A549 treated with Hydrocortisone at 1 μM for 4 hours (cell line): Measurements from ENCODE around the gene ITPA. TPM values are rescaled to one million over a fixed set of nuclear protein-coding genes. Genes with fewer than 3 reads are reported as not detected.

ENCODE experiments used
- total RNA-seq: library from RNA; stranded (reverse); fragments of 200-300 nt; extraction: Qiagen RNA extraction; gene quantifications from 5 replicates; pipeline ENCODE4 v1.2.3, GENCODE V29; 2022

The ITPA gene
- 129 to 141 TPM (median 133 TPM) in 5 replicates for total RNA-seq

DNA sequence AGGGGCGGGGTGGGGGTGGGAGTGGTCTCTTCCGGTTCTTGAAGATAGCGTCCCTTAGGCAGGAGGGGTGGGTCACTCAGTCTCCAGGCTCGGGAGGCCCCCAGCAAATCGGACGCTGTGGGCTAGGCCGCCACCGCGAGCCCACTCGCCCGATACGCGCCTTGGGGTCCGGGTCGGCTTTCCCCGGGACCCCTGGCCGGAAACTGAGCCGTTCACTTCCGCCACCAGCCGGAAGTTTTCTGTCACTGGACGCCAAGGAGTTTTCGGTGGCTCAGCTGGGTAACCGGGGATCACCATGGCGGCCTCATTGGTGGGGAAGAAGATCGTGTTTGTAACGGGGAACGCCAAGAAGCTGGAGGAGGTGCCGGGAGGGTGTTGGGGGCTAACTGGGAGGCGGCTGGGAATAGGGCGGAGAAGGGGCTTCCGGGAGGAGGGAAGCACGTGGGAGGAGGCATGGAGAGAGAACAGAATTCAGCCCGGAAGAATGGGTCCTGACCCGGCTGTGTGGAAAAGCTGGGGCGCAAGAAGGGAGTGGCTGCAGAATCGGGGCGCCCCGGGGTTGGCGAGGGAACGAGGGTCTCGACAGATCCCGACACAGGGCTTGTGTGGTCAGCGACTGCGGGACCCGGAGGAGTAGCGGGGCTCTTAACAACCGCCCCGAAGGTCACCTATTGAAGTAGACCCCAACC is at the start of gene ITPA:
ITPA (plus strand) TSS at position 242 of the 689 bp plus-strand sequence; CDS start at position 296, 54 bp downstream.

DNA sequence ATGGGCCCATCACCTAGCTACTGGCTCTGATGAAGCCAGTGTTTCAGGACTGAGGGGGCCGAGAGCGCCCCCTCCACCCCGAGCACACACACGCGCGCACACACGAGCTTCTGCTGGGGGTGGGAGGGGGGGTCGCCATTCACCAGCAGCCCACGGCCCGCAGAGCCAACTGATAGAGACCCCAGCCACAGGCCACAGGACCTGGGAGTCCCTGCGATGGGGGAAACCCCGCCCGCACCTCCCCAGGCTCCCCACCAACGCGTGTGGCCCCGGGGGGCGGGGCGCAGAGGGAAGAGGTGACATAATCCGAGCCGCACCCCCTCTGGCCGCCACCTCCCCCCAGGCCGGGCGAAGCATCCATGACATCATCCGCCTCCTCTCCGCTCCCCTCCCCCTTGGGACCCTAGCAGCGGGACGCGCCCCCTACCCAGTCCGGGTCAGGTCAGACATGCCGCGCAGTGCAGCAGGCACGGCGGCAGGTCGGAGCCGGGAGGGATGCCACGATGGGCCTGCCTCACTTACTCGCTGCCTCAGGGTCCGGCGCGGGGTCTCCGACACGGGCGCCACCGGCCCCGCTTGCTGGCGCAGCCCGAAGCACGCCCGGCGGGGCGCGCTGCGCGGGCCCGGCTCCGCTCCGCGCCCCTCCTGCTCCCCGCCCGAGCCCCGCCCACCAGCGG is 36.2 kb upstream of the ITPA start, which contains the start of gene LZTS3:
LZTS3 (minus strand) TSS at position 617 of the 677 bp plus-strand sequence. CDS start 6,386 bp downstream, outside the sequence.

DNA sequence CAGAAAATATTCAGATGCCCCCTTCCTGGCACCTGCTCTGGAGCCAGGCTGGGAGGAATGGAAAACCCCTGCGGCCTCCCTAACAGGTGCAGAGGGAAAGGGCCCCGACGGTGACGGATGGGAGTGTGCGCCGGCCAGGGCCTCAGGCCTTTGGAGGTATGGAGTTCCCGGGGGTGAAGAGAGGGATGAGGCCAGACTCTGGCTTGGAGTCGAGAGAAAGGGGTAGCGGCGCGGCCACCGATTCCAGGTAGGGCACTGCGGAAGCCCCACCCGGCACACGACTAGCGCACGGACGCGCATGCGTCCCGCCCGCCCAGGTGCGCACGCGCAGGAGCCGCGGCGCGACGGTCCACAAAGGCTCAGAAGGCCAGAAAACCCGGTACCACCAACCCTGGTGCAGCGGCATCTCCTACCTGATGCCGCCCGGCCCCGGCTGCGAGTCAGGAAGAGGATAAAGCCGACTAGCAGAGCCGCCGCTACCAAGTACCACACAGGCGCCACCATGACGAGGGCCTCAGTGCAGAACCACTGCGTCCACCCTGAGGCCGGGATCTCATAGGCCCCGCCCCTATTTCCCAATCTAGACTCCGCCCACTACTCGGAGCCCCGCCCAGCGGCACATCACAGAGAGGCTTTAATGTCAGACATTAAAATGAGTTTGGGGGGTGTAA is 5.0 kb upstream of the ITPA start, which contains the start of gene DDRGK1:
DDRGK1 (minus strand) TSS at position 559 of the 671 bp plus-strand sequence; CDS start at position 504, 55 bp downstream.

GRCh38 chr20:3239026-3239866 is 29.9 kb downstream of the ITPA start, which contains the start of gene SLC4A11:
SLC4A11 (minus strand) TSS chr20:3239190; CDS start chr20:3239137, 53 bp downstream.

Other genes with a start within 250 kb of the ITPA start
- 0.16 to 0.34 TPM (median 0.27 TPM) in 4 of 5 replicates, not detected in the other for gene GNRH2, start 165.9 kb upstream of the ITPA start, total RNA-seq
- 102 to 153 TPM (median 148 TPM) in 5 replicates for gene MRPS26, start 163.4 kb upstream of the ITPA start, total RNA-seq
- not detected in 5 replicates for gene OXT, start 137.9 kb upstream of the ITPA start, total RNA-seq
- gene AVP, start 124.8 kb upstream of the ITPA start, total RNA-seq: not detected in 5 replicates
- gene FASTKD5, start 49.6 kb upstream of the ITPA start, total RNA-seq: 48.8 to 58.9 TPM (median 51.6 TPM) in 5 replicates
- 4.9 to 6.4 TPM (median 5.7 TPM) in 5 replicates for gene UBOX5, start 49.6 kb upstream of the ITPA start, total RNA-seq
- gene LZTS3, start 35.9 kb upstream of the ITPA start, total RNA-seq: 4.7 to 5.7 TPM (median 5.2 TPM) in 5 replicates
- gene DDRGK1, start 4.8 kb upstream of the ITPA start, total RNA-seq: 79.1 to 103 TPM (median 95.7 TPM) in 5 replicates
- 9.2 to 15.1 TPM (median 13.6 TPM) in 5 replicates for gene SLC4A11, start 29.7 kb downstream of the ITPA start, total RNA-seq
- 5.3 to 7.2 TPM (median 6.7 TPM) in 5 replicates for gene DNAAF9, start 198.2 kb downstream of the ITPA start, total RNA-seq